ENCODE results near the gene TSKS.

TSKS gene

GRCh38 chr19:49773663-49774350 is 10.7 kb upstream of the TSKS start:
- TF ChIP-seq CTCF (conservative IDR thresholded peaks at IDR 0.05) (no peak), ZFX (IDR thresholded peaks at IDR 0.05) (no peak)
- no peak overlapping the region for H3K27ac ChIP-seq

DNA sequence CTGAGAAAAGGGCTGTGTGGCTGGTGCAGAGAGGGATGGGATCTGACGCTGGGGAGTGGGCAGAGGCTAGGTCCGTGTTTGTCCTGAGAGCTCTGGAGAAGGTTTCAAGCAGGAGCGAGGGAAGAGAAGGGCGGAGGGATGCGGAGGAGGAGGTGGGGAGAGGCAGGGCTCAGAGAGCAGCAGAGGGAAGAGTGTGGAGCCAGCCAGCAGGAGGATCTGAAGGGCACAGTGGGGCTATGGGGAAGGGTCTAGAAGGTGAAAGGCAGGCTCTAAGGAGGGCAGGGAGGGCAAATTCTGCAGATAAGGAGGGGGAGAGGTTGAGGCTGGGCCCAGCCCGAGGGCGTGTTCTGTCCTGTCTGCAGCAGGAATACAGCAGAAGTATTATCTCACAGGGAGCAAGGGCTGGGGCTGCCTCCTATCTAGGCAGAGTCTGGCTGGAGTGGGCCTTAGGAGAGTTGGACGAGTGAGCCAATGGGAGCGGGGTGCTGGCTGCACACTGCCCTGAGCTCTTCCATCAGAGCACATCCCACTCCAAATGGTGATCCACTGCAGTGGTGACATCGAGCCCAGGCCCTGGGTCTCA is 9.8 kb upstream of the TSKS start:
- TF ChIP-seq ZFX (IDR thresholded peaks at IDR 0.05) (no peak), CTCF (conservative IDR thresholded peaks at IDR 0.05) (no peak)
- H3K27ac ChIP-seq, result no peak overlapping the region

- no peak overlapping the region for H3K27ac ChIP-seq
- TF ChIP-seq CTCF (conservative IDR thresholded peaks at IDR 0.05) (no peak), ZFX (IDR thresholded peaks at IDR 0.05) (no peak)
Measured at GRCh38 chr19:49771674-49772139, 8.6 kb upstream of the TSKS start.

- H3K27ac ChIP-seq, result no peak overlapping the region
- TF ChIP-seq ZFX (IDR thresholded peaks at IDR 0.05) (no peak), CTCF (conservative IDR thresholded peaks at IDR 0.05) (no peak)
Measured at GRCh38 chr19:49770529-49770928, 7.4 kb upstream of the TSKS start.

- H3K27ac ChIP-seq, result peak overlapping the region; percentile 75
- TF ChIP-seq ZFX (IDR thresholded peaks at IDR 0.05) (no peak), CTCF (conservative IDR thresholded peaks at IDR 0.05) (no peak)
Measured at GRCh38 chr19:49767967-49768581, 5.0 kb upstream of the TSKS start.

GRCh38 chr19:49767381-49767780 is 4.3 kb upstream of the TSKS start:
- H3K27ac ChIP-seq, result peak overlapping the region; percentile 75
- TF ChIP-seq CTCF (conservative IDR thresholded peaks at IDR 0.05), result no peak
- no peak for TF ChIP-seq ZFX (IDR thresholded peaks at IDR 0.05)

DNA sequence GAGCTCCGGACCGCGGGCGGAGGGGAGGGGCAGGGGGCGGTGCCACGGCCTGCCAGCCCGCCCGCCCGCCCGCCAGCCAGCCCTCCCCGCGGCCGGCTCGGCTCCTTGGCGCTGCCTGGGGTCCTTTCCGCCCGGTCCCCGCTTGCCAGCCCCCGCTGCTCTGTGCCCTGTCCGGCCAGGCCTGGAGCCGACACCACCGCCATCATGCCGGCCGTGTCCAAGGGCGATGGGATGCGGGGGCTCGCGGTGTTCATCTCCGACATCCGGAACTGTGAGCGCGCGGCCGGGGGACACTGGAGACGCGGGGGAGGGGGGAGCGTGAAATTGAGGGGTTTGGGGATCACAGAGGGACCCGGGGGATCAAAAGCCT is 3.8 kb upstream of the TSKS start, which contains the start of gene AP2A1:
Gene AP2A1 (plus strand): TSS at position 72 of the 370 bp plus-strand sequence. CDS start 133 bp downstream, at position 205.
- TF ChIP-seq ZFX (IDR thresholded peaks at IDR 0.05), result no peak

More for the DNA sequence above, 3.8 kb upstream of the TSKS start, which contains the start of gene AP2A1:
- H3K27ac ChIP-seq, result peak within 1 kb of the TSS; percentile 75
